ENCODE data around the gene WDR5B.

DNA sequence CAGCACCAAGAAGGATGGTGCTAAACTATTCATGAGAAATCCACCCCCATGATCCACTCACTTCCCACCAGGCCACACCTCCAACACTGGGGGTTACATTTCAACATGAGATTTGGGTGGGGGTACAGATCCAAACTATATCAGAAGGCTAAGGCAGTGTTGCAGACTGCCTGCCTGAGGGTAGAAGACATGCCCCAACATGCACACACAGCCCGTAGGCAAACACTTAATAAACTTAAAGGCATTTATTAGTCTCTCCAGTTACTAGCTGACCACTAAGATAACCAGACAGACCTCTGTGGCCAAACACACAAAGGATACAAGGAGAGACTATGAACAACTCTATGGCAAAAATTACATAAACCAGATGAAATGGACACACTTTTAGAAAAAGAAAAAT, 21.7 kb downstream of the WDR5B start:
- TF ChIP-seq POLR2AphosphoS5 (IDR thresholded peaks at IDR 0.05; ENCODE audit: low read depth, low read length): no peak
- no peak for TF ChIP-seq POLR2A (IDR thresholded peaks at IDR 0.05; ENCODE audit: low read depth, low read length)
- TF ChIP-seq SPI1 (IDR thresholded peaks at IDR 0.05; ENCODE audit: low read depth, low read length): no peak
- no peak for TF ChIP-seq TAF1 (IDR thresholded peaks at IDR 0.05; ENCODE audit: low read depth, low read length)
